ENCODE results near the gene OR2T33. TPM values are rescaled to one million over a fixed set of nuclear protein-coding genes. Genes with fewer than 3 reads are reported as not detected.
"Not testable (repeated sequence)": the region's sequence is repeated elsewhere in the genome, so short reads cannot be mapped to it uniquely, and the experiment has no call there.

Gene OR2T33
- total RNA-seq, 1 experiment from 2014 or later, result not detected

GRCh38 chr1:248288391-248288790, 10.6 kb upstream of the OR2T33 start (continued):
- no peak for TF ChIP-seq MAX (CRISPR knock-in tag; IDR thresholded peaks at IDR 0.05)
- TF ChIP-seq, protein P1, sequence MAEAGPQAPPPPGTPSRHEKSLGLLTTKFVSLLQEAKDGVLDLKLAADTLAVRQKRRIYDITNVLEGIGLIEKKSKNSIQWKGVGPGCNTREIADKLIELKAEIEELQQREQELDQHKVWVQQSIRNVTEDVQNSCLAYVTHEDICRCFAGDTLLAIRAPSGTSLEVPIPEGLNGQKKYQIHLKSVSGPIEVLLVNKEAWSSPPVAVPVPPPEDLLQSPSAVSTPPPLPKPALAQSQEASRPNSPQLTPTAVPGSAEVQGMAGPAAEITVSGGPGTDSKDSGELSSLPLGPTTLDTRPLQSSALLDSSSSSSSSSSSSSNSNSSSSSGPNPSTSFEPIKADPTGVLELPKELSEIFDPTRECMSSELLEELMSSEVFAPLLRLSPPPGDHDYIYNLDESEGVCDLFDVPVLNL (CRISPR knock-in tag; IDR thresholded peaks at IDR 0.05; ENCODE audit: borderline replicate concordance, low read depth), result no peak

DNA sequence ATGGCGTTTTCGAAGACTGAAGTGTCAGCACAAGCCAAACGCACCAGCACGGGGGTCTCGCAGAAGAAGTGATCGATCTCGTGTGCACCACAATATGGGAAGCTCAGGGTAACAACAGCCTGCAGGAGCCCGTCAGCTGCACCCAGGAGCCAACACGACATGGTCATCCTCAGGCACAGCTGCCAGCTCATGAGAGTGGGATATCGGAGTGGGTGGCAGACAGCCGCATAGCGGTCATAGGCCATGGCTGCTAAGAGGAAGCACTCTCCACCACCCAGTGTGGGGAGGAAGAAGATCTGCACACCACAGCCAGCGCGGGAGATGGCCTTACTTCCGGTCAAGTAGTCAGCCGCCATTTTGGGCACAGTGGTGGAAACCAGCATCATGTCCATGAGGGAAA, 4.6 kb downstream of the OR2T33 start:
- Mint-ChIP-seq H3K9me3 (peaks cover 64% of the 10 kb centered on the region), H3K36me3 (peaks cover 50% of the 10 kb centered on the region)
- POLR2A ChIA-PET; H3K4me3 Mint-ChIP-seq; H3K27me3 Mint-ChIP-seq (ENCODE audit: low read depth); CTCF ChIA-PET; H3K27ac Mint-ChIP-seq; DNase-seq (ENCODE audit: low spot score); ATAC-seq; H3K4me1 Mint-ChIP-seq: not testable (repeated sequence)

- no peak overlapping the region for H3K4me3 Mint-ChIP-seq
- H3K9me3 Mint-ChIP-seq, result peaks cover 74% of the 10 kb centered on the region
- no peak for TF ChIP-seq ZBTB43 (CRISPR knock-in tag; IDR thresholded peaks at IDR 0.05)
- no peak for TF ChIP-seq ARID4B (CRISPR knock-in tag; IDR thresholded peaks at IDR 0.05; ENCODE audit: borderline replicate concordance)
- TF ChIP-seq MYBL2 (CRISPR knock-in tag; IDR thresholded peaks at IDR 0.05), result no peak
- TF ChIP-seq MXD4 (CRISPR knock-in tag; IDR thresholded peaks at IDR 0.05; ENCODE audit: borderline replicate concordance), result no peak
- no peak for TF ChIP-seq AR (CRISPR knock-in tag; IDR thresholded peaks at IDR 0.05)
- TF ChIP-seq, protein P2, sequence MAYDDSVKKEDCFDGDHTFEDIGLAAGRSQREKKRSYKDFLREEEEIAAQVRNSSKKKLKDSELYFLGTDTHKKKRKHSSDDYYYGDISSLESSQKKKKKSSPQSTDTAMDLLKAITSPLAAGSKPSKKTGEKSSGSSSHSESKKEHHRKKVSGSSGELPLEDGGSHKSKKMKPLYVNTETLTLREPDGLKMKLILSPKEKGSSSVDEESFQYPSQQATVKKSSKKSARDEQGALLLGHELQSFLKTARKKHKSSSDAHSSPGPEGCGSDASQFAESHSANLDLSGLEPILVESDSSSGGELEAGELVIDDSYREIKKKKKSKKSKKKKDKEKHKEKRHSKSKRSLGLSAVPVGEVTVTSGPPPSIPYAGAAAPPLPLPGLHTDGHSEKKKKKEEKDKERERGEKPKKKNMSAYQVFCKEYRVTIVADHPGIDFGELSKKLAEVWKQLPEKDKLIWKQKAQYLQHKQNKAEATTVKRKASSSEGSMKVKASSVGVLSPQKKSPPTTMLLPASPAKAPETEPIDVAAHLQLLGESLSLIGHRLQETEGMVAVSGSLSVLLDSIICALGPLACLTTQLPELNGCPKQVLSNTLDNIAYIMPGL (CRISPR knock-in tag; IDR thresholded peaks at IDR 0.05), result no peak
- no peak for TF ChIP-seq RORB (CRISPR knock-in tag; IDR thresholded peaks at IDR 0.05)
- no peak for TF ChIP-seq NFATC4 (CRISPR knock-in tag; IDR thresholded peaks at IDR 0.05)
- TF ChIP-seq ZNF232 (CRISPR knock-in tag; IDR thresholded peaks at IDR 0.05), result no peak
- TF ChIP-seq, protein P3, sequence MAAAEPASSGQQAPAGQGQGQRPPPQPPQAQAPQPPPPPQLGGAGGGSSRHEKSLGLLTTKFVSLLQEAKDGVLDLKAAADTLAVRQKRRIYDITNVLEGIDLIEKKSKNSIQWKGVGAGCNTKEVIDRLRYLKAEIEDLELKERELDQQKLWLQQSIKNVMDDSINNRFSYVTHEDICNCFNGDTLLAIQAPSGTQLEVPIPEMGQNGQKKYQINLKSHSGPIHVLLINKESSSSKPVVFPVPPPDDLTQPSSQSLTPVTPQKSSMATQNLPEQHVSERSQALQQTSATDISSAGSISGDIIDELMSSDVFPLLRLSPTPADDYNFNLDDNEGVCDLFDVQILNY (CRISPR knock-in tag; IDR thresholded peaks at IDR 0.05), result no peak
- TF ChIP-seq ZNF219 (CRISPR knock-in tag; IDR thresholded peaks at IDR 0.05; ENCODE audit: borderline replicate concordance), result no peak
- no peak for TF ChIP-seq JAZF1 (CRISPR knock-in tag; IDR thresholded peaks at IDR 0.05)
- TF ChIP-seq, protein P4, sequence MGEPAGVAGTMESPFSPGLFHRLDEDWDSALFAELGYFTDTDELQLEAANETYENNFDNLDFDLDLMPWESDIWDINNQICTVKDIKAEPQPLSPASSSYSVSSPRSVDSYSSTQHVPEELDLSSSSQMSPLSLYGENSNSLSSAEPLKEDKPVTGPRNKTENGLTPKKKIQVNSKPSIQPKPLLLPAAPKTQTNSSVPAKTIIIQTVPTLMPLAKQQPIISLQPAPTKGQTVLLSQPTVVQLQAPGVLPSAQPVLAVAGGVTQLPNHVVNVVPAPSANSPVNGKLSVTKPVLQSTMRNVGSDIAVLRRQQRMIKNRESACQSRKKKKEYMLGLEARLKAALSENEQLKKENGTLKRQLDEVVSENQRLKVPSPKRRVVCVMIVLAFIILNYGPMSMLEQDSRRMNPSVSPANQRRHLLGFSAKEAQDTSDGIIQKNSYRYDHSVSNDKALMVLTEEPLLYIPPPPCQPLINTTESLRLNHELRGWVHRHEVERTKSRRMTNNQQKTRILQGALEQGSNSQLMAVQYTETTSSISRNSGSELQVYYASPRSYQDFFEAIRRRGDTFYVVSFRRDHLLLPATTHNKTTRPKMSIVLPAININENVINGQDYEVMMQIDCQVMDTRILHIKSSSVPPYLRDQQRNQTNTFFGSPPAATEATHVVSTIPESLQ (CRISPR knock-in tag; IDR thresholded peaks at IDR 0.05), result no peak
- no peak for TF ChIP-seq RELA (CRISPR knock-in tag; IDR thresholded peaks at IDR 0.05; ENCODE audit: borderline replicate concordance)
- TF ChIP-seq ZNF671 (CRISPR knock-in tag; IDR thresholded peaks at IDR 0.05), result no peak
Measured at GRCh38 chr1:248268178-248268577, 9.6 kb downstream of the OR2T33 start.

More at GRCh38 chr1:248268178-248268577, 9.6 kb downstream of the OR2T33 start:
- Mint-ChIP-seq H3K36me3 (peaks cover 53% of the 10 kb centered on the region), H3K27me3 (ENCODE audit: low read depth) (peaks cover 3% of the 10 kb centered on the region), H3K27ac (no peak overlapping the region), H3K4me1 (no peaks in the 10 kb centered on the region)
- CTCF ChIA-PET, result no interaction called here
- DNase-seq (ENCODE audit: low spot score) (no peak), ATAC-seq (no peak)
- POLR2A ChIA-PET, result no interaction called here
